ENCODE measurements around the gene TMCC2.

The TMCC2 gene

DNA sequence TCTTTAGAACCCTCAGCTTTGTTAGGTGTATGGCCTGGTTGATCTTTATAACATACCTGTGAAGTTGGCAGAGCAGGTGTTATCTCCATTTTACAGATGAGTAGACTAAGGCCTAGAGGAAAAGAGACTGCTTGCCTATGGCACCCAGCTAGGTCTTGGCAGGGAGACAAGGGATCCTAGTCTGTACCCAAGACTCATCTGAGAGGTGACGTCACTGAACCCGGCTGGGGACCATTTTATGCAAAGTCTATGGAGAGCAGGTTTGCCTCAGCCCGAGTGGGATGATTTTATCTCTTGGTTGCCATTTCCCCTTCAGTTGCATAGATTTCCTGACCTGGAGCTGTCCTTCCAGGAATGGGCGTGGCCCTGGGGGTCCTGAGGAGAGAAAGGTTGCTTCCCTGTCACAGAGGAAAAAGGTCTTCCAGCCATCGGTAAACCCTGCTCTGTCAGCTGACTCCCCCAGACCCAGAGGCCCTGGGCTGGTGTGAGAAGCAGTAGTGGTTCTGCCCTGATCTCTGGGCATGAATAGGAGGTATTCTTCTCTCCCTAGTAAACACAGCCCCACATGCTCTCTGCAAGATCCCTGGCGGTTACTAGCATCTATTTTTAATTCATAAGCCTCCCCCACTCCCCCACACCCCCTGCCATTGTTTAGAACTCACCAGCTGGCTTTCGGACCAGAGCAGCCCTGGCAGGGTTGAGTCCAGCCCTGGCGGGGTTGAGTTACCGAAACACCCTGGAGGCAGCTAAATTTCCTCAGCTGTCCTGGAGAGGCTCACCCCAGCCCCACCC, 19.6 kb downstream of the TMCC2 start:
- H3K9ac ChIP-seq (ENCODE audit: low read depth in 1 of 2, low read length in 2 of 2) = no peak overlapping the region
- no peaks in the 10 kb centered on the region for H3K36me3 ChIP-seq (ENCODE audit: control insufficient read depth in 1 of 2, insufficient read depth in 2 of 2, low read length in 2 of 2)
- no peak overlapping the region for H3K4me3 ChIP-seq (ENCODE audit: low read depth in 1 of 2, low read length in 2 of 2)
- H3K4me1 ChIP-seq (ENCODE audit: control insufficient read depth in 1 of 2, insufficient read depth in 2 of 2, low read length in 2 of 2) = peaks cover 21% of the 10 kb centered on the region in 2 donors
- H3K27ac ChIP-seq (ENCODE audit: low read depth, low read length) = no peak overlapping the region
- H3K9me3 ChIP-seq (ENCODE audit: control insufficient read depth in 1 of 2, low read length in 2 of 2) = no peaks in the 10 kb centered on the region
- no peaks in the 10 kb centered on the region for H3K27me3 ChIP-seq (ENCODE audit: control insufficient read depth in 1 of 2, insufficient read depth in 2 of 2, low read length in 2 of 2)

- Histone ChIP-seq H3K9me3 (ENCODE audit: control insufficient read depth in 1 of 2, low read length in 2 of 2) (no peaks in the 10 kb centered on the region), H3K27ac (ENCODE audit: low read depth, low read length) (no peak overlapping the region), H3K36me3 (ENCODE audit: control insufficient read depth in 1 of 2, insufficient read depth in 2 of 2, low read length in 2 of 2) (no peaks in the 10 kb centered on the region), H3K4me3 (ENCODE audit: low read depth in 1 of 2, low read length in 2 of 2) (no peak overlapping the region), H3K9ac (ENCODE audit: low read depth in 1 of 2, low read length in 2 of 2) (no peak overlapping the region), H3K4me1 (ENCODE audit: control insufficient read depth in 1 of 2, insufficient read depth in 2 of 2, low read length in 2 of 2) (peaks cover 21% of the 10 kb centered on the region in 2 donors), H3K27me3 (ENCODE audit: control insufficient read depth in 1 of 2, insufficient read depth in 2 of 2, low read length in 2 of 2) (no peaks in the 10 kb centered on the region)
Observed at GRCh38 chr1:205248793-205249601, 21.3 kb downstream of the TMCC2 start.

DNA sequence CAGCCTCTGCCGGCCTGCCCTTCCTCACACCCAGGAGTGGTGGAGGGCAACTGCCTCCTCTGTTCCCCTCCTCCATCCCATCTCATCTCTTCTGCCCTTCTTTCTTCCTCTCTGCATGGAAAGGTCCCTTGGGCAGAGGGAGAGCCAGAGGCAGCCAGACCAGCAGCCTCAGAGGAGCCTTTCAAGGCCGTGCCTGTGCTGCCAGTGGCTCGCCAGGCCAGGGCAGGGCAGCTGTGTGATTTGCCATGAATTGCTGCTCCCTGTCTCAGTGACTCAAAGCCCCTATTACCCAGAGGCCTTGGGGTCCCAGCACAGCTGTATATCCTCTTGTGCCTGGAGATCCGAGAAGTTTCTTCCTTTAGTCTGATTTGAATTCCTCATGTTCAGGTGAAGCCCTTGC, 21.9 kb downstream of the TMCC2 start:
- no peak overlapping the region for H3K9ac ChIP-seq (ENCODE audit: low read depth in 1 of 2, low read length in 2 of 2)
- no peaks in the 10 kb centered on the region for H3K27me3 ChIP-seq (ENCODE audit: control insufficient read depth in 1 of 2, insufficient read depth in 2 of 2, low read length in 2 of 2)
- no peak overlapping the region for H3K4me3 ChIP-seq (ENCODE audit: low read depth in 1 of 2, low read length in 2 of 2)
- no peak overlapping the region for H3K27ac ChIP-seq (ENCODE audit: low read depth, low read length)
- H3K9me3 ChIP-seq (ENCODE audit: control insufficient read depth in 1 of 2, low read length in 2 of 2) = no peaks in the 10 kb centered on the region
- H3K4me1 ChIP-seq (ENCODE audit: control insufficient read depth in 1 of 2, insufficient read depth in 2 of 2, low read length in 2 of 2) = peaks cover 21% of the 10 kb centered on the region in 2 donors
- no peaks in the 10 kb centered on the region for H3K36me3 ChIP-seq (ENCODE audit: control insufficient read depth in 1 of 2, insufficient read depth in 2 of 2, low read length in 2 of 2)

DNA sequence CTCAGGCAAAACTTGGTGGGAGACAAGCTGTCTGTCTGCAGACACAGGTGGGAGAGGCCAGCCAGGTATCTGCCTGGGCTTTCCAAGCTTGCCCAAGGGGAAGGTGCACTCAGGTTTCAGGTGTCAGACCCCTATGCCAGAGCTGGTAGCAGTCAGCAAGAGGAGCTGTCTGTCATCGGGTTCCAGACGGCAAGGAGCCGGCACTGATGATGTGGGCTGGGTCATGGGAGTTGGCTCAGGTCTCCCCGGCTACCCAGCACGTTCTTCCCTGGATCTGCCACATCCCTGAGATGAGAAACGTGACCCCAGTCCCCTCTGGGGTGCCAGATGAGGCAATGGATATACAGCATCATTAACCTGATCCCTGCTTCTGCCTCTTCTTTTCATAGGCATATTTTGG, 23.0 kb downstream of the TMCC2 start:
- Histone ChIP-seq H3K27me3 (ENCODE audit: control insufficient read depth in 1 of 2, insufficient read depth in 2 of 2, low read length in 2 of 2) (no peaks in the 10 kb centered on the region), H3K4me3 (ENCODE audit: low read depth in 1 of 2, low read length in 2 of 2) (no peak overlapping the region), H3K4me1 (ENCODE audit: control insufficient read depth in 1 of 2, insufficient read depth in 2 of 2, low read length in 2 of 2) (peaks cover 21% of the 10 kb centered on the region in 2 donors), H3K9ac (ENCODE audit: low read depth in 1 of 2, low read length in 2 of 2) (no peak overlapping the region), H3K9me3 (ENCODE audit: control insufficient read depth in 1 of 2, low read length in 2 of 2) (no peaks in the 10 kb centered on the region), H3K27ac (ENCODE audit: low read depth, low read length) (no peak overlapping the region), H3K36me3 (ENCODE audit: control insufficient read depth in 1 of 2, insufficient read depth in 2 of 2, low read length in 2 of 2) (no peaks in the 10 kb centered on the region)

- Histone ChIP-seq H3K27me3 (ENCODE audit: control insufficient read depth in 1 of 2, insufficient read depth in 2 of 2, low read length in 2 of 2) (no peaks in the 10 kb centered on the region), H3K4me3 (ENCODE audit: low read depth in 1 of 2, low read length in 2 of 2) (no peak overlapping the region), H3K4me1 (ENCODE audit: control insufficient read depth in 1 of 2, insufficient read depth in 2 of 2, low read length in 2 of 2) (peaks cover 20 to 21% of the 10 kb centered on the region in 2 donors), H3K27ac (ENCODE audit: low read depth, low read length) (no peak overlapping the region), H3K36me3 (ENCODE audit: control insufficient read depth in 1 of 2, insufficient read depth in 2 of 2, low read length in 2 of 2) (no peaks in the 10 kb centered on the region), H3K9ac (ENCODE audit: low read depth in 1 of 2, low read length in 2 of 2) (no peak overlapping the region), H3K9me3 (ENCODE audit: control insufficient read depth in 1 of 2, low read length in 2 of 2) (no peaks in the 10 kb centered on the region)
Observed at GRCh38 chr1:205251576-205251975, 23.8 kb downstream of the TMCC2 start.

DNA sequence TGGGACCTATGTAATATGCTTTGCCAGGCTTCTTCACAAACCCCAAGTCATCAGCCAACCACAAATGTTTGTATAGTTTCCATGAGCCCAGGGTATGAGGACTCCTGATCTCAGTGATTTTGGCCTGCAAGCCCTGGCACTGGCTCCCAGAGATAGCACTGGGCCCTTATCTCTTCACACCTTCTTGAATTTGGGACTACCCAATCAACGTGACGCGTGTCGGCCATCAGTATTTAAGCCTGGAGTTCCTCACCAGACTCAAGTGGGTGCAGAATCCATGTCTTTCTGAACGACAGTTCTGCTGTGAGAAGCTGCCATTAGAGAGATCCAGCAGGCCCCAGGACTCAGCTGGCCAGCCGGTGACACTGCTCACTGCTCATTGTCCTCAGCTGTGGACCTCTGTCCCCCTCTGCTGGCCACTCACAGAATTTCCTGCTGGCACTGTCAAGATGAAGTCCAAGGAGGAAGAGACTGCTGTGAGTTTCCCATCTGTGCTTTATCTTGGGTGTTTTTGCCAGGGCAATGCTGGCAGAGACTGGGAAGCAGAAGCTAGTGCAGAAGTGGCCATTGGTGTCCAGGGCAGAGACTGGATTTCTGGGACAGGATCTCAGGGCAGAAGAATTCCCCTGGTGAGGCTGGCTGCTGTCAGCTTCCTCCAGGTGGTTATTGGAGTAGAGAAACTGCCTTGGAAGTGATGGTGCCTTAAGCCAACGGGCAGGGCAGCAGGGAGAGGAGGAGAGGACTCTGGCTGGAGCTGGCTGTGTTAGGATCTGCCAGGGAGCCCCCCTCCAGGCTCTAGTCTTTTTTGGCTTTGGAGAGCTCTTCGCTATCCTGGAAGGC, 28.4 kb downstream of the TMCC2 start:
- Histone ChIP-seq H3K9me3 (ENCODE audit: control insufficient read depth in 1 of 2, low read length in 2 of 2) (no peaks in the 10 kb centered on the region), H3K36me3 (ENCODE audit: control insufficient read depth in 1 of 2, insufficient read depth in 2 of 2, low read length in 2 of 2) (no peaks in the 10 kb centered on the region), H3K27me3 (ENCODE audit: control insufficient read depth in 1 of 2, insufficient read depth in 2 of 2, low read length in 2 of 2) (no peaks in the 10 kb centered on the region), H3K9ac (ENCODE audit: low read depth in 1 of 2, low read length in 2 of 2) (no peak overlapping the region), H3K4me3 (ENCODE audit: low read depth in 1 of 2, low read length in 2 of 2) (no peak overlapping the region), H3K27ac (ENCODE audit: low read depth, low read length) (no peak overlapping the region), H3K4me1 (ENCODE audit: control insufficient read depth in 1 of 2, insufficient read depth in 2 of 2, low read length in 2 of 2) (peaks cover 10 to 17% of the 10 kb centered on the region in 2 donors)

DNA sequence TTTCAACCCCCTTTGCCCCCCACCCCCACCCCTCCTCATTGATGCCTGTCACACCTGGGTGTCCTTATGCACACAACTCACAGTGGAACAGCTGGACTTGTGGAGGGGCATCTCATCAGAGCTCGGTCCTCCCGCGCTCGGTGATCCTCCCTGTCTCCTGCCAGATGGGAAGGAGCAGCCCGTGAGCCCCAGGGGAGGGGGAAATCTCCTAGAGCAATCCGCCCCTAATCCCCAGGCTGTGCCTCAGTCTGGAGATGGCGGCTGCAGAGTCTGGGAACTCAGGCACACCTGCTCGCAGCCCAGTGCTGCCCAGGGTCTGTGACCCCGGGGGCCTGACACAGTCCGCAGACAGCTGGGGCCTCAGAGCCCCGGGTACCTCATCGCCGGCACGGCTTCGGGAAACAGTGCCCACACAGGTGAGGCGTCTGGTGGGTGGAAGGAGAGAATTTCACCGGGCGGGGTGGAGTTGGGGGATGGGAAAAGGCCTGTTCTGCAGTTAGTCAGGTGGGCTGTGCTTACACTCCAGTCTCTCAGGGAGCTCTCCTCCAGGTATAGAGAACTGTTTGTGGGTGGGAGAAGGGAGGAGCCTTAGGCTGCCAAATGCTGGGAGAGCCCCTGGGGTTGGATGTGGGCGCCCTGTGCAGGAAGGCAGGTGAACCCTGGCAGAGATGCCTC, 29.3 kb downstream of the TMCC2 start:
- no peak overlapping the region for H3K27ac ChIP-seq (ENCODE audit: low read depth, low read length)
- H3K27me3 ChIP-seq (ENCODE audit: control insufficient read depth in 1 of 2, insufficient read depth in 2 of 2, low read length in 2 of 2) = peaks cover 0 to 4% of the 10 kb centered on the region in 2 donors
- H3K9ac ChIP-seq (ENCODE audit: low read depth in 1 of 2, low read length in 2 of 2) = no peak overlapping the region
- no peaks in the 10 kb centered on the region for H3K9me3 ChIP-seq (ENCODE audit: control insufficient read depth in 1 of 2, low read length in 2 of 2)
- no peak overlapping the region for H3K4me3 ChIP-seq (ENCODE audit: low read depth in 1 of 2, low read length in 2 of 2)
- no peaks in the 10 kb centered on the region for H3K36me3 ChIP-seq (ENCODE audit: control insufficient read depth in 1 of 2, insufficient read depth in 2 of 2, low read length in 2 of 2)
- peaks cover 10 to 23% of the 10 kb centered on the region in 2 donors for H3K4me1 ChIP-seq (ENCODE audit: control insufficient read depth in 1 of 2, insufficient read depth in 2 of 2, low read length in 2 of 2)

GRCh38 chr1:205257735-205258134, 30.0 kb downstream of the TMCC2 start:
- Histone ChIP-seq H3K4me1 (ENCODE audit: control insufficient read depth in 1 of 2, insufficient read depth in 2 of 2, low read length in 2 of 2) (peaks cover 12 to 26% of the 10 kb centered on the region in 2 donors), H3K4me3 (ENCODE audit: low read depth in 1 of 2, low read length in 2 of 2) (no peak overlapping the region), H3K9ac (ENCODE audit: low read depth in 1 of 2, low read length in 2 of 2) (no peak overlapping the region), H3K36me3 (ENCODE audit: control insufficient read depth in 1 of 2, insufficient read depth in 2 of 2, low read length in 2 of 2) (no peaks in the 10 kb centered on the region), H3K27me3 (ENCODE audit: control insufficient read depth in 1 of 2, insufficient read depth in 2 of 2, low read length in 2 of 2) (peaks cover 0 to 5% of the 10 kb centered on the region in 2 donors), H3K9me3 (ENCODE audit: control insufficient read depth in 1 of 2, low read length in 2 of 2) (no peaks in the 10 kb centered on the region), H3K27ac (ENCODE audit: low read depth, low read length) (no peak overlapping the region)

DNA sequence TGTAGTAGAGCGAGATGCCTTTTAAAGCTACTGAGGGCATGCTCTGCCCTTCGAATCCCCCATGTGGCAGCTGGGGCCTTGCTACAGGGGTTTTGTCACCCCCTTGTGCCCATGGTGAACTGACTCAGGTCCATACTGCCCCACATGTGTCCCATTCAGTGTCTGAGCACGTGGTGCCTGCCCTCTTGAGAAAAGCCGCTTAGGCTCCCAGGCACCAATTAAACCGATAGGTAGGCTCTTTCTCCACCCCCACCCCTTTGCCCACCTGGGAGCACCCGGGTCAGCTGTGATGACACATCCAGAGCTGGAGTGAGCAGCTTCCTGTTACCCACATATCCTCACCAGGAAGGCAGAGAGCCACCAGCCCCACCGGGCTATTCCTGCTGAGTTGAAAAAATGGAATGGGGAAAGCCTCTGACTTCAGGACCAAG, 30.5 kb downstream of the TMCC2 start:
- H3K27me3 ChIP-seq (ENCODE audit: control insufficient read depth in 1 of 2, insufficient read depth in 2 of 2, low read length in 2 of 2) = peaks cover 0 to 5% of the 10 kb centered on the region in 2 donors
- H3K4me3 ChIP-seq (ENCODE audit: low read depth in 1 of 2, low read length in 2 of 2) = no peak overlapping the region
- no peak overlapping the region for H3K9ac ChIP-seq (ENCODE audit: low read depth in 1 of 2, low read length in 2 of 2)
- no peak overlapping the region for H3K27ac ChIP-seq (ENCODE audit: low read depth, low read length)
- peaks cover 17 to 31% of the 10 kb centered on the region in 2 donors for H3K4me1 ChIP-seq (ENCODE audit: control insufficient read depth in 1 of 2, insufficient read depth in 2 of 2, low read length in 2 of 2)
- no peaks in the 10 kb centered on the region for H3K9me3 ChIP-seq (ENCODE audit: control insufficient read depth in 1 of 2, low read length in 2 of 2)
- H3K36me3 ChIP-seq (ENCODE audit: control insufficient read depth in 1 of 2, insufficient read depth in 2 of 2, low read length in 2 of 2) = no peaks in the 10 kb centered on the region
